Ecto neural progenitor cell (in vitro differentiated cells): ENCODE results near the gene THAP6.
"Not testable (repeated sequence)": the region's sequence is repeated elsewhere in the genome, so short reads cannot be mapped to it uniquely, and the experiment has no call there.

Experiments used
- DNase-seq: peaks from one replicate; pipeline ENCODE4 v3.0.0-alpha.2; 2018; ENCODE audit warnings: low spot score

THAP6 gene

GRCh38 chr4:75525910-75526309 lies 11.6 kb downstream of the THAP6 start:
- no peak for DNase-seq

GRCh38 chr4:75527482-75527881 lies 13.2 kb downstream of the THAP6 start:
- no peak for DNase-seq

GRCh38 chr4:75530556-75531322 lies 16.5 kb downstream of the THAP6 start:
- DNase-seq, result no peak

- not testable (repeated sequence) for DNase-seq
These were observed 17.4 kb downstream of the THAP6 start for GRCh38 chr4:75531536-75532143.

- DNase-seq, result not testable (repeated sequence)
These were observed 19.1 kb downstream of the THAP6 start for GRCh38 chr4:75533339-75533887.

- not testable (repeated sequence) for DNase-seq
These were observed 19.7 kb downstream of the THAP6 start for GRCh38 chr4:75533926-75534325.

GRCh38 chr4:75537308-75537707 lies 23.0 kb downstream of the THAP6 start:
- DNase-seq, result not testable (repeated sequence)

GRCh38 chr4:75542824-75543223 lies 28.6 kb downstream of the THAP6 start:
- DNase-seq, result no peak

GRCh38 chr4:75544220-75544619 lies 29.9 kb downstream of the THAP6 start:
- DNase-seq, result not testable (repeated sequence)

- DNase-seq, result no peak
These were observed 30.6 kb downstream of the THAP6 start for GRCh38 chr4:75544870-75545269.

- no peak for DNase-seq
These were observed 31.3 kb downstream of the THAP6 start for GRCh38 chr4:75545526-75545925.

GRCh38 chr4:75547647-75548387 lies 33.5 kb downstream of the THAP6 start:
- no peak for DNase-seq

GRCh38 chr4:75549019-75549418 lies 34.7 kb downstream of the THAP6 start:
- DNase-seq, result no peak

- DNase-seq, result no peak
These were observed 38.2 kb downstream of the THAP6 start for GRCh38 chr4:75552452-75552851.

GRCh38 chr4:75555294-75556164 lies 41.3 kb downstream of the THAP6 start, which contains the start of gene ODAPH:
Gene ODAPH, plus strand, starts transcription at chr4:75556066. Its CDS starts 17 bp downstream, at chr4:75556083.
- no peak for DNase-seq

GRCh38 chr4:75557696-75558095 lies 43.4 kb downstream of the THAP6 start:
- DNase-seq, result no peak

- no peak for DNase-seq
These were observed 47.5 kb downstream of the THAP6 start for GRCh38 chr4:75561789-75562188.

GRCh38 chr4:75564023-75564422 lies 49.8 kb downstream of the THAP6 start:
- DNase-seq, result no peak

- no peak for DNase-seq
These were observed 51.2 kb downstream of the THAP6 start for GRCh38 chr4:75565481-75565880.

GRCh38 chr4:75566911-75567310 lies 52.6 kb downstream of the THAP6 start:
- DNase-seq, result no peak

GRCh38 chr4:75567725-75568124 lies 53.5 kb downstream of the THAP6 start:
- DNase-seq, result no peak
